K562 (cell line): ENCODE measurements around the gene TLE7. TPM values are rescaled to one million over a fixed set of nuclear protein-coding genes. Genes with fewer than 3 reads are reported as not detected.
A peak's percentile ranks its signal among the peaks of the same experiment; 100 is the strongest.

Experiments used
- ATAC-seq: fragments of 200-7000 bp; cut with Tn5 transposase; 3 replicates; pipeline ENCODE4 v1.9.1; 2020; ENCODE audit warnings: moderate library complexity
- BruUV-seq: library from RNA; stranded (reverse); fragments of 400-500 nt; replicated peaks from 2 replicates; lab custom pipeline; 2021; lab: Mats Ljungman, UMichigan
- CTCF ChIA-PET: fragments of 300-600 bp; formaldehyde crosslinking; extraction: SDS; loops from one replicate; lab custom pipeline; 2021; ENCODE audit warnings: low intra/inter-chr PET ratio; lab: Yijun Ruan, JAX
- POLR2A ChIA-PET: fragments of 300-600, 350-650 bp; sonication (Branson Sonifier 250); formaldehyde crosslinking; extraction: SDS; loops from one replicate; lab custom pipeline; 2021; ENCODE audit warnings: antibody characterized with exemption, inconsistent platforms; lab: Yijun Ruan, JAX
- DNase-seq, 4 experiments: peaks; one replicate each; pipeline versions ENCODE4 v3.0.0 to v3.0.0-alpha.2; 2011 to 2018; ENCODE audit warnings: low spot score in 3 of 4, mixed read lengths in 3 of 4; ENCODE audit errors: extremely low read depth in 1 of 4
- FAIRE-seq: peaks from 2 replicates; lab custom pipeline; 2011; peaks lifted over from hg19 to GRCh38; lab: Jason Lieb, UNC
- H2AFZ ChIP-seq: 2 replicates; pipeline ENCODE4 v1.6.0; 2011; ENCODE audit warnings: low read depth, low read length, control low read depth, inconsistent platforms
- H3K27ac ChIP-seq: fragments of 200-600 bp; 3 replicates; pipeline ENCODE4 v1.8.0; 2011; ENCODE audit warnings: low read depth, mild to moderate bottlenecking, control low read depth, inconsistent platforms, low read length, moderate library complexity, mixed read lengths; ENCODE audit errors: extremely low read depth
- H3K27me3 ChIP-seq, 2 experiments: fragments of 300-600 bp in 1 of 2; 2 replicates in 1 of 2; 3 replicates in 1 of 2; pipeline versions ENCODE4 v1.6.0 to v1.8.0; 2011; ENCODE audit warnings: inconsistent platforms in 2 of 2, low read length in 2 of 2, mild to moderate bottlenecking in 1 of 2, mixed read lengths in 1 of 2, moderate library complexity in 1 of 2; ENCODE audit not compliant: control insufficient read depth in 2 of 2, insufficient read depth in 2 of 2
- H3K36me3 ChIP-seq: fragments of 300-600 bp; 3 replicates; pipeline ENCODE4 v1.8.0; 2011; ENCODE audit warnings: mild to moderate bottlenecking, low read length, inconsistent platforms; ENCODE audit not compliant: control insufficient read depth, insufficient read depth
- H3K4me1 ChIP-seq, 2 experiments: fragments of 200-600 bp in 1 of 2; replicated peaks in 1 of 2; 2 replicates in 1 of 2; 3 replicates in 1 of 2; pipeline versions ENCODE4 v1.5.1 to v1.8.0; 2011; ENCODE audit warnings: inconsistent platforms in 2 of 2, low read length in 2 of 2, mild to moderate bottlenecking in 1 of 2, mixed read lengths in 1 of 2, moderate library complexity in 1 of 2; ENCODE audit not compliant: control insufficient read depth in 2 of 2, insufficient read depth in 2 of 2
- H3K4me2 ChIP-seq: 2 replicates; pipeline ENCODE4 v1.6.1; 2011; ENCODE audit warnings: low read length, control low read depth, inconsistent platforms, mixed read lengths; ENCODE audit not compliant: insufficient read depth
- H3K4me3 ChIP-seq: fragments of 200-600 bp; sonication (generic), shearing (Covaris generic); 2 replicates; pipeline ENCODE4 v1.5.1; 2016; ENCODE audit warnings: control low read depth, inconsistent platforms
- H3K79me2 ChIP-seq: fragments of 200-600 bp; 3 replicates; pipeline ENCODE4 v1.8.0; 2011; ENCODE audit warnings: low read length, inconsistent platforms; ENCODE audit not compliant: control insufficient read depth, insufficient read depth
- H3K9ac ChIP-seq, 2 experiments: 2 replicates each; pipeline versions ENCODE4 v1.6.0 to v1.6.1; 2011; ENCODE audit warnings: low read depth in 2 of 2, low read length in 2 of 2, control low read depth in 1 of 2, inconsistent platforms in 1 of 2, mild to moderate bottlenecking in 1 of 2, mixed read lengths in 1 of 2; ENCODE audit not compliant: insufficient read depth in 1 of 2
- H3K9me1 ChIP-seq: one replicate; pipeline ENCODE4 v1.6.0; 2011; ENCODE audit warnings: inconsistent platforms, mild to moderate bottlenecking, low read length, moderate library complexity; ENCODE audit not compliant: control insufficient read depth, insufficient read depth
- H3K9me3 ChIP-seq: replicated peaks from 2 replicates; pipeline ENCODE4 v1.5.1; 2011; ENCODE audit warnings: low read depth, low read length, inconsistent platforms; ENCODE audit not compliant: control insufficient read depth, insufficient read depth
- H4K20me1 ChIP-seq: replicated peaks from 2 replicates; pipeline ENCODE4 v1.6.1; 2011; ENCODE audit warnings: low read length, inconsistent platforms, mixed read lengths; ENCODE audit not compliant: control insufficient read depth, insufficient read depth
- HLTF ChIP-seq: fragments of 450-650 bp; IDR thresholded peaks from 2 replicates; pipeline ENCODE4 v1.6.1; 2016
- WGBS: fragments of 100-300 bp; shearing (Covaris generic); methylation state at CpG from one replicate; pipeline ENCODE4 v1.1.6; 2016; ENCODE audit warnings: low coverage, mixed read lengths; ENCODE audit not compliant: insufficient coverage; ENCODE audit errors: missing lambda C conversion rate; 5-methylcytosine and 5-hydroxymethylcytosine counted together
- in situ Hi-C: fragments of 300-500 bp; cut with MboI; formaldehyde crosslinking; loops from 4 replicates; pipeline ENCODE4 v1.15.0; 2018; ENCODE audit warnings: inconsistent platforms, mixed read lengths
- intact Hi-C: fragments of 100-400 bp; cut with micrococcal nuclease; formaldehyde crosslinking; loops from 2 replicates; pipeline ENCODE4 v1.14.2; 2022
- polyA plus RNA-seq, 8 experiments: library from polyadenylated mRNA; depleted of rRNA in 4 of 8; stranded (reverse) in 5 of 8; unstranded in 3 of 8; fragments of >200 nt; fragmentation: Nextera tagmentation in 2 of 8; fragmentation: Illumina TruSeq in 1 of 8; extraction: Ambion mirVana in 2 of 8; extraction: Trizol in 1 of 8; gene quantifications; 2 replicates each; pipeline versions ENCODE4 v1.2.1 to v1.2.3, GENCODE V29; 2011 to 2014; ENCODE audit warnings: inconsistent platforms in 1 of 8, missing spikeins in 1 of 8
- total RNA-seq, 7 experiments: library from RNA; depleted of rRNA in 6 of 7; stranded (reverse); fragments of >200 nt in 6 of 7; fragmentation: Illumina TruSeq in 2 of 7; extraction: Trizol in 2 of 7; gene quantifications; 2 replicates each; pipeline versions ENCODE4 v1.2.1 to v1.2.3, GENCODE V29; 2011 to 2021; ENCODE audit warnings: low replicate concordance in 1 of 7
- TF ChIP-seq, protein P1 (sequence below): sonication (generic); formaldehyde crosslinking; IDR thresholded peaks from 2 replicates; pipeline ENCODE4 v1.8.1; 2023; ENCODE audit warnings: mild to moderate bottlenecking, missing genetic modification reagents

TLE7 gene
- total and polyA plus RNA-seq, 9 of the 15 experiments (the other 6 are each of a cell fraction or from before 2014, with no cell fraction given) = not detected

DNA sequence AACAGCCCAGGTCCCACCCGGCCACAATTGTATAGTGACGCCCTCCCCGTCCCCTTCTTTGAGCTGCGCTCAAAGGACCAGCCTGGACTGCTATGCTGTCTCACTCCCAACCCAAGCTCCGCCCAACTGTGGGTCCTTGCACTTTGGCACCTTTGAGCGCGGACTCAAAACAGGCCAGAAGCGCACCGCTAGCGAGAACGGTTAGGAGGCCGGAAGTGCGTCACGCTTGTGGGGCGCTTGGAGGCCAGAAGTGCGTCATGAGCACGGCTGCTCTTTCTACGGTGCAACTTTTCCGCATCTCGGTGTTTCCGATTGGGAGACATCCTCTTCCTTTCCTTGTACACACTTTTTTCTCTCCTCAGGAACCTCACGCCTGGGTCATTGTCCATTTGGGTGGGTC, 47.3 kb upstream of the TLE7 start, which contains the start of gene ZNF19:
TSS of gene ZNF19 (minus strand) at position 203 of the 400 bp plus-strand sequence. CDS start 7,210 bp downstream, outside the sequence.
- no peaks in the 10 kb centered on the region; the same call in 1 of the 2 replicates for H3K9me3 ChIP-seq
- no peak within 1 kb of the TSS for H3K4me3 ChIP-seq
- no TSS peak for BruUV-seq
- no peak for ATAC-seq
- intact Hi-C loops (no loop called here), in situ Hi-C loops (no loop called here)
- H3K4me2 ChIP-seq = no peak within 1 kb of the TSS
- H3K27ac ChIP-seq = no peak within 1 kb of the TSS
- FAIRE-seq = no peak
- peaks cover 18 to 25% of the 10 kb centered on the region in 2 experiments for H3K4me1 ChIP-seq
- H4K20me1 ChIP-seq = no peaks in the 10 kb centered on the region
- no peaks in the 10 kb centered on the region for H3K79me2 ChIP-seq
- POLR2A ChIA-PET = no interaction called here
- H2AFZ ChIP-seq = peak within 1 kb of the TSS; percentile 52
- H3K9me1 ChIP-seq = no peaks in the 10 kb centered on the region
- no peaks in the 10 kb centered on the region for H3K27me3 ChIP-seq
- DNase-seq = no peak
- no peaks in the 10 kb centered on the region; the same call in 2 of the 3 replicates for H3K36me3 ChIP-seq
- CTCF ChIA-PET = no interaction called here
- 94% methylated on average over 21 of the region's 22 CpGs for WGBS
- TF ChIP-seq HLTF = no peak
- TF ChIP-seq, protein P1, sequence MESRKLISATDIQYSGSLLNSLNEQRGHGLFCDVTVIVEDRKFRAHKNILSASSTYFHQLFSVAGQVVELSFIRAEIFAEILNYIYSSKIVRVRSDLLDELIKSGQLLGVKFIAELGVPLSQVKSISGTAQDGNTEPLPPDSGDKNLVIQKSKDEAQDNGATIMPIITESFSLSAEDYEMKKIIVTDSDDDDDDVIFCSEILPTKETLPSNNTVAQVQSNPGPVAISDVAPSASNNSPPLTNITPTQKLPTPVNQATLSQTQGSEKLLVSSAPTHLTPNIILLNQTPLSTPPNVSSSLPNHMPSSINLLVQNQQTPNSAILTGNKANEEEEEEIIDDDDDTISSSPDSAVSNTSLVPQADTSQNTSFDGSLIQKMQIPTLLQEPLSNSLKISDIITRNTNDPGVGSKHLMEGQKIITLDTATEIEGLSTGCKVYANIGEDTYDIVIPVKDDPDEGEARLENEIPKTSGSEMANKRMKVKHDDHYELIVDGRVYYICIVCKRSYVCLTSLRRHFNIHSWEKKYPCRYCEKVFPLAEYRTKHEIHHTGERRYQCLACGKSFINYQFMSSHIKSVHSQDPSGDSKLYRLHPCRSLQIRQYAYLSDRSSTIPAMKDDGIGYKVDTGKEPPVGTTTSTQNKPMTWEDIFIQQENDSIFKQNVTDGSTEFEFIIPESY (CRISPR knock-in tag) = peak; percentile 40; the same call in 1 of the 2 replicates
- H3K9ac ChIP-seq = no peak within 1 kb of the TSS
